Subcutaneous adipose tissue (tissue), 4 donors: ENCODE measurements around the gene INHBC. TPM values are rescaled to one million over a fixed set of nuclear protein-coding genes. Genes with fewer than 3 reads are reported as not detected.

Experiments used
- CTCF ChIP-seq: fragments of 450-650 bp; IDR thresholded peaks from one replicate; pipeline ENCODE4 v1.5.1; 2016; ENCODE audit warnings: low read depth, mild to moderate bottlenecking, control low read depth, antibody characterized with exemption, moderate library complexity
- small RNA-seq: library from RNA; depleted of rRNA; stranded (forward); fragments of <200 nt; gene quantifications from one replicate; pipeline ENCODE3, GENCODE V24; 2016
- total RNA-seq, 4 donors: library from RNA; depleted of rRNA; stranded (reverse); fragments of >200 nt; gene quantifications; one replicate each; pipeline ENCODE4 v1.1.0, GENCODE V29; 2016

The INHBC gene
- total RNA-seq, 4 donors from 2014 or later = not detected

GRCh38 chr12:57498132-57498502 is 63.5 kb downstream of the INHBC start:
- no peak for TF ChIP-seq CTCF

GRCh38 chr12:57498571-57498970 is 64.0 kb downstream of the INHBC start:
- no peak for TF ChIP-seq CTCF

- TF ChIP-seq CTCF = no peak
These were observed 65.6 kb downstream of the INHBC start for GRCh38 chr12:57500213-57500612.

Small RNAs within 50 kb of the gene (small RNA-seq; reads per million reads assigned to genes)
- gene RNU6-879P = not detected

Other genes starting within 250 kb of the INHBC start
- not detected for gene NXPH4, start 218.0 kb upstream of the INHBC start, total RNA-seq
- gene SHMT2, start 205.1 kb upstream of the INHBC start, total RNA-seq = 10 to 100 TPM; 19.1 to 41.6 (median 32.7) TPM
- 1 to 10 TPM; 2.2 to 7.8 (median 3.7) TPM for gene STAC3, start 183.6 kb upstream of the INHBC start, total RNA-seq
- gene R3HDM2, start 3.7 kb upstream of the INHBC start, total RNA-seq = 10 to 100 TPM; 48.2 to 51.2 (median 48.7) TPM
- not detected for gene INHBE, start 20.5 kb downstream of the INHBC start, total RNA-seq
- 1 to 10 TPM in 3 of 4 donors, not detected in 1; 1.5 to 3.7 (median 2.9) TPM for gene GLI1, start 25.0 kb downstream of the INHBC start, total RNA-seq
- gene ARHGAP9, start 45.1 kb downstream of the INHBC start, total RNA-seq = 10 to 100 TPM; 16.6 to 50.1 (median 24.7) TPM
- gene MARS1, start 53.3 kb downstream of the INHBC start, total RNA-seq = 10 to 100 TPM; 43.4 to 86.9 (median 47.5) TPM
- 10 to 100 TPM; 23.3 to 68.8 (median 45.1) TPM for gene DDIT3, start 85.7 kb downstream of the INHBC start, total RNA-seq
- 10 to 100 TPM; 14.8 to 41.4 (median 16.8) TPM for gene MBD6, start 88.0 kb downstream of the INHBC start, total RNA-seq
- 100 to 1,000 TPM in 3 of 4 donors, 10 to 100 TPM in 1; 78.6 to 161 (median 131) TPM for gene DCTN2, start 112.4 kb downstream of the INHBC start, total RNA-seq
- under 1 TPM in 2 of 4 donors, not detected in 2; 0.17 to 0.38 TPM for gene KIF5A, start 115.3 kb downstream of the INHBC start, total RNA-seq
- gene PIP4K2C, start 156.4 kb downstream of the INHBC start, total RNA-seq = 10 to 100 TPM; 10.7 to 13.2 (median 11.9) TPM
- gene DTX3, start 170.0 kb downstream of the INHBC start, total RNA-seq = 1 to 10 TPM; 1.8 to 4.8 (median 4.0) TPM
- 10 to 100 TPM in 1 of 4 donors, 1 to 10 TPM in 3; 2.1 to 13.6 (median 8.9) TPM for gene ARHGEF25, start 176.7 kb downstream of the INHBC start, total RNA-seq
- gene B4GALNT1, start 198.4 kb downstream of the INHBC start, total RNA-seq = 1 to 10 TPM in 1 of 4 donors, under 1 TPM in 3; 0.17 to 3.4 (median 0.49) TPM